Activated CD8-positive, alpha-beta memory T cell treated with anti-CD3 and anti-CD28 coated beads, Interleukin-2, amount 50 U/mL, for 24 hours (primary cell): Measurements from ENCODE around the gene METAP1.
A peak's percentile ranks its signal among the peaks of the same experiment; 100 is the strongest.
"Not testable (repeated sequence)": the region's sequence is repeated elsewhere in the genome, so short reads cannot be mapped to it uniquely, and the experiment has no call there.

Source experiments
- DNase-seq: peaks from one replicate; pipeline ENCODE4 v3.0.0-alpha.2; 2020; ENCODE audit errors: extremely low read depth

The METAP1 gene

GRCh38 chr4:98995183-98996055 lies at the start of gene METAP1:
TSS of gene METAP1 (plus strand) at chr4:98995721. CDS start at chr4:98995754, 33 bp downstream.
- peak; percentile 84 for DNase-seq

GRCh38 chr4:98946359-98946758 lies 49.2 kb upstream of the METAP1 start:
- DNase-seq: no peak

- no peak for DNase-seq
Measured at GRCh38 chr4:98950925-98951324, 44.6 kb upstream of the METAP1 start.

GRCh38 chr4:98951710-98952109 lies 43.8 kb upstream of the METAP1 start:
- no peak for DNase-seq

- no peak for DNase-seq
Measured at GRCh38 chr4:98955229-98955628, 40.3 kb upstream of the METAP1 start.

GRCh38 chr4:98958065-98958464 lies 37.5 kb upstream of the METAP1 start:
- no peak for DNase-seq

- DNase-seq: no peak
Measured at GRCh38 chr4:98959411-98959810, 36.1 kb upstream of the METAP1 start.

GRCh38 chr4:98961770-98962169 lies 33.8 kb upstream of the METAP1 start:
- DNase-seq: no peak

GRCh38 chr4:98963538-98964433 lies 31.7 kb upstream of the METAP1 start:
- no peak for DNase-seq

GRCh38 chr4:98966926-98967325 lies 28.6 kb upstream of the METAP1 start:
- DNase-seq: no peak

- no peak for DNase-seq
Measured at GRCh38 chr4:98967786-98968329, 27.7 kb upstream of the METAP1 start.

GRCh38 chr4:98969878-98970785 lies 25.4 kb upstream of the METAP1 start:
- no peak for DNase-seq

GRCh38 chr4:98976716-98977115 lies 18.8 kb upstream of the METAP1 start:
- DNase-seq: no peak

- no peak for DNase-seq
Measured at GRCh38 chr4:98977557-98977956, 18.0 kb upstream of the METAP1 start.

GRCh38 chr4:98987720-98988119 lies 7.8 kb upstream of the METAP1 start:
- DNase-seq: no peak

GRCh38 chr4:98992835-98993234 lies 2.7 kb upstream of the METAP1 start:
- DNase-seq: not testable (repeated sequence)

- DNase-seq: no peak
Measured at GRCh38 chr4:98993419-98994071, 2.0 kb upstream of the METAP1 start.

GRCh38 chr4:98994474-98995182 lies 893 bp upstream of the METAP1 start:
- no peak for DNase-seq

GRCh38 chr4:98996056-98996764 lies 689 bp downstream of the METAP1 start:
- no peak for DNase-seq

GRCh38 chr4:98996765-98997068 lies 1.2 kb downstream of the METAP1 start:
- no peak for DNase-seq
